ENCODE measurements around the gene ZFTA.

DNA sequence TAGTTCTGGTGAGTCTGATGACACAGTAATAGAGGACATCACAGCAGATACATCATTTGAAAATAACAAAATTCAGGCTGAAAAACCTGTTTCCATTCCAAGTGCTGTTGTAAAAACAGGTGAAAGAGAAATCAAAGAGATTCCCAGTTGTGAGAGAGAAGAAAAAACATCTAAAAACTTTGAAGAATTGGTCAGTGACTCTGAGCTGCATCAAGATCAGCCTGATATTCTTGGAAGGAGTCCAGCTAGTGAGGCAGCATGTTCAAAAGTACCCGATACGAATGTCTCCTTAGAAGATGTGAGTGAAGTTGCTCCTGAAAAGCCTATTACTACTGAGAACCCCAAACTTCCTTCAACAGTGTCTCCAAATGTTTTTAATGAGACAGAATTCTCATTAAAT lies 48.6 kb downstream of the ZFTA start:
- TF ChIP-seq CTCF (IDR thresholded peaks at IDR 0.05) (no peak), POLR2AphosphoS5 (IDR thresholded peaks at IDR 0.05) (no peak), POLR2A (IDR thresholded peaks at IDR 0.05) (no peak)
